B cell (primary cell): Measurements from ENCODE around the gene DIAPH1. TPM values are rescaled to one million over a fixed set of nuclear protein-coding genes. Genes with fewer than 3 reads are reported as not detected.

Experiments used
- ATAC-seq: fragments of 200-7000 bp; cut with Tn5 transposase; one replicate; pipeline ENCODE4 v1.10.0; 2021; ENCODE audit warnings: low read depth, mild to moderate bottlenecking, moderate number of reproducible peaks, moderate library complexity
- CTCF ChIA-PET: fragments of 350-600 bp; sonication (Branson Sonifier 250); formaldehyde crosslinking; loops from one replicate; lab custom pipeline; 2021; ENCODE audit warnings: antibody characterized with exemption, inconsistent platforms; lab: Charles Lee
- POLR2A ChIA-PET: fragments of 350-600 bp; sonication (Branson Sonifier 250); formaldehyde crosslinking; loops from one replicate; lab custom pipeline; 2021; ENCODE audit warnings: antibody characterized with exemption; lab: Charles Lee
- DNase-seq: peaks from one replicate; pipeline ENCODE4 v3.0.0; 2013
- H2AFZ ChIP-seq: 2 replicates; pipeline ENCODE4 v1.6.1; 2012; ENCODE audit warnings: mild to moderate bottlenecking, low read depth, low read length; ENCODE audit not compliant: insufficient read depth, poor library complexity, severe bottlenecking
- H3K27ac ChIP-seq, 2 donors: 1 replicate in 1 of 2; 2 replicates in 1 of 2; pipeline ENCODE4 v1.5.1; 2012 to 2013; ENCODE audit warnings: low read length in 2 of 2, mild to moderate bottlenecking in 2 of 2, moderate library complexity in 1 of 2
- H3K27me3 ChIP-seq, 4 experiments: fragments of 200-600 bp in 1 of 4; sonication (generic) in 1 of 4; replicated peaks in 1 of 4; 1 replicate in 2 of 4; 2 replicates in 2 of 4; pipeline versions ENCODE4 v1.6.1 to v1.7.0; 2013 to 2016; ENCODE audit warnings: low read length in 3 of 4, mild to moderate bottlenecking in 2 of 4, mixed read lengths in 1 of 4, moderate library complexity in 1 of 4; ENCODE audit not compliant: insufficient read depth in 4 of 4, control insufficient read depth in 3 of 4; ENCODE audit errors: control extremely low read depth in 1 of 4
- H3K36me3 ChIP-seq, 2 experiments: replicated peaks in 1 of 2; 1 replicate in 1 of 2; 2 replicates in 1 of 2; pipeline versions ENCODE4 v1.6.1 to v1.7.1; 2013; ENCODE audit warnings: low read length in 1 of 2; ENCODE audit not compliant: insufficient read depth in 2 of 2, control insufficient read depth in 1 of 2; ENCODE audit errors: control extremely low read depth in 1 of 2, extremely low read depth in 1 of 2
- H3K4me1 ChIP-seq, 2 donors: fragments of 200-600 bp in 1 of 2; sonication (generic) in 1 of 2; 1 replicate in 1 of 2; 2 replicates in 1 of 2; pipeline versions ENCODE4 v1.5.1 to v1.6.1; 2013 to 2017; ENCODE audit warnings: low read length in 2 of 2; ENCODE audit not compliant: control insufficient read depth in 2 of 2, insufficient read depth in 2 of 2
- H3K4me2 ChIP-seq: replicated peaks from 2 replicates; pipeline ENCODE3; 2012; ENCODE audit warnings: mild to moderate bottlenecking, low read depth, low read length; ENCODE audit not compliant: poor library complexity, severe bottlenecking
- H3K4me3 ChIP-seq, 5 experiments: fragments of 200-600 bp in 1 of 5; sonication (generic) in 1 of 5; 1 replicate in 3 of 5; 2 replicates in 2 of 5; pipeline versions ENCODE4 v1.5.1 to v1.7.0; 2011 to 2016; ENCODE audit warnings: low read length in 4 of 5, mild to moderate bottlenecking in 4 of 5, low read depth in 2 of 5, control low read depth in 1 of 5, moderate library complexity in 1 of 5; ENCODE audit not compliant: insufficient read depth in 1 of 5; ENCODE audit errors: control extremely low read depth in 1 of 5, extremely low read depth in 1 of 5
- H3K79me2 ChIP-seq: fragments of 200-600 bp; sonication (generic); one replicate; pipeline ENCODE4 v1.6.0; 2016; ENCODE audit warnings: low read length; ENCODE audit not compliant: control insufficient read depth, insufficient read depth
- H3K9ac ChIP-seq: fragments of 200-600 bp; sonication (generic); 2 replicates; pipeline ENCODE4 v1.6.1; 2017; ENCODE audit warnings: mild to moderate bottlenecking, low read length, moderate library complexity
- H3K9me3 ChIP-seq, 3 donors: one replicate each; pipeline versions ENCODE4 v1.6.1 to v1.7.1; 2013; ENCODE audit warnings: low read length in 2 of 3; ENCODE audit not compliant: control insufficient read depth in 2 of 3, insufficient read depth in 1 of 3; ENCODE audit errors: control extremely low read depth in 1 of 3
- H4K20me1 ChIP-seq: 2 replicates; pipeline ENCODE4 v1.6.0; 2012; ENCODE audit warnings: mild to moderate bottlenecking, low read length; ENCODE audit not compliant: insufficient read depth, control insufficient read depth, poor library complexity, severe bottlenecking
- H3K27ac Mint-ChIP-seq: one replicate; pipeline ENCODE4 v1.8.0; 2021; ENCODE audit warnings: mixed read lengths
- H3K27me3 Mint-ChIP-seq: one replicate; pipeline ENCODE4 v1.8.0; 2021; ENCODE audit warnings: mixed read lengths
- H3K4me1 Mint-ChIP-seq: one replicate; pipeline ENCODE4 v1.8.0; 2021; ENCODE audit warnings: mixed read lengths
- H3K4me3 Mint-ChIP-seq: one replicate; pipeline ENCODE4 v1.8.0; 2021; ENCODE audit warnings: mixed read lengths
- H3K9me3 Mint-ChIP-seq: one replicate; pipeline ENCODE4 v1.8.0; 2022; ENCODE audit warnings: mixed read lengths; ENCODE audit not compliant: insufficient read depth
- EZH2 ChIP-seq: IDR thresholded peaks from 2 replicates; pipeline ENCODE4 v1.6.1; 2012; ENCODE audit warnings: borderline replicate concordance, low read depth, mild to moderate bottlenecking, moderate library complexity, low read length; ENCODE audit not compliant: insufficient read depth, poor library complexity, severe bottlenecking
- WGBS: methylation state at CpG from one replicate; pipeline ENCODE4 v1.1.5; 2013; ENCODE audit warnings: missing lambda C conversion rate; ENCODE audit not compliant: insufficient coverage; 5-methylcytosine and 5-hydroxymethylcytosine counted together
- intact Hi-C: fragments of 100-400 bp; cut with micrococcal nuclease; formaldehyde crosslinking; loops from one replicate; pipeline ENCODE4 v1.10.0; 2022
- polyA plus RNA-seq: library from polyadenylated mRNA; depleted of rRNA; stranded (reverse); fragments of >200 nt; gene quantifications from 2 replicates; pipeline ENCODE4 v1.2.3, GENCODE V29; 2012
- total RNA-seq, 2 donors: library from RNA; stranded (reverse); fragments of 120-200 nt in 1 of 2; gene quantifications; 1 replicate in 1 of 2; 2 replicates in 1 of 2; pipeline versions ENCODE4 v1.2.3 to v1.2.4, GENCODE V29; 2013 to 2022
- TF ChIP-seq, protein P1 (sequence below): fragments of 200-600 bp; IDR thresholded peaks from one replicate; pipeline ENCODE4 v1.8.0; 2022; ENCODE audit warnings: antibody characterized with exemption, mild to moderate bottlenecking

DIAPH1 gene
- total and polyA plus RNA-seq, 2 donors (not counting 1 experiment from before 2014, with no cell fraction given), result 59.7 to 113 TPM

DNA sequence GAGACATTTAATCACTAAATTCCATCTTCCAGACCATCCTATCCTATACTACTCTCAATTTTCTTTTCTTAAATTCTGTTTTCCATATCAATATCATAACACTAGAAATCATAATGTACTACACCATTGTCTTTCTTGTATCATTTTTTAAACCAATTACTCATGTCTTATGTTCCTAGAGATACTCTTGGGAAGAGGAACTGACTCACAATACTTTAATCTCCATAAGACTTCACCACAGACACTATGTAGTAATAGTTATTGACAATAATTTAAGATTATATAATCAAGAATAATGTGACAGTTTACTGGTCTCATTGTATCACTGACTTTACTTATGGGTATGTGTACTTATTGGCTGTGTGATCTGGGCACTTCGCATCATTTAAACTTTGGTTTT lies 86.1 kb downstream of the DIAPH1 start:
- no peak overlapping the region for H3K9ac ChIP-seq
- no peak overlapping the region for H2AFZ ChIP-seq
- CTCF ChIA-PET, result interaction anchor here (1.2 to 4.8 kb wide), 2 partner anchors 8 to 26 kb away, joined by 5 to 23 read pairs; no protein-coding TSS in a partner anchor
- TF ChIP-seq, protein P1, sequence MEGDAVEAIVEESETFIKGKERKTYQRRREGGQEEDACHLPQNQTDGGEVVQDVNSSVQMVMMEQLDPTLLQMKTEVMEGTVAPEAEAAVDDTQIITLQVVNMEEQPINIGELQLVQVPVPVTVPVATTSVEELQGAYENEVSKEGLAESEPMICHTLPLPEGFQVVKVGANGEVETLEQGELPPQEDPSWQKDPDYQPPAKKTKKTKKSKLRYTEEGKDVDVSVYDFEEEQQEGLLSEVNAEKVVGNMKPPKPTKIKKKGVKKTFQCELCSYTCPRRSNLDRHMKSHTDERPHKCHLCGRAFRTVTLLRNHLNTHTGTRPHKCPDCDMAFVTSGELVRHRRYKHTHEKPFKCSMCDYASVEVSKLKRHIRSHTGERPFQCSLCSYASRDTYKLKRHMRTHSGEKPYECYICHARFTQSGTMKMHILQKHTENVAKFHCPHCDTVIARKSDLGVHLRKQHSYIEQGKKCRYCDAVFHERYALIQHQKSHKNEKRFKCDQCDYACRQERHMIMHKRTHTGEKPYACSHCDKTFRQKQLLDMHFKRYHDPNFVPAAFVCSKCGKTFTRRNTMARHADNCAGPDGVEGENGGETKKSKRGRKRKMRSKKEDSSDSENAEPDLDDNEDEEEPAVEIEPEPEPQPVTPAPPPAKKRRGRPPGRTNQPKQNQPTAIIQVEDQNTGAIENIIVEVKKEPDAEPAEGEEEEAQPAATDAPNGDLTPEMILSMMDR, result no peak
- TF ChIP-seq EZH2, result no peak
- H3K27ac ChIP-seq, result no peak overlapping the region
- intact Hi-C loops, result no loop called here
- POLR2A ChIA-PET, result no interaction called here
- no peaks in the 10 kb centered on the region for H3K27me3 Mint-ChIP-seq
- no peak overlapping the region for H3K27ac Mint-ChIP-seq
- peaks cover 5 to 9% of the 10 kb centered on the region in 2 donors for H3K4me1 ChIP-seq
- no peak overlapping the region for H3K4me3 ChIP-seq
- H3K9me3 ChIP-seq, result no peaks in the 10 kb centered on the region
- H3K4me3 Mint-ChIP-seq, result no peak overlapping the region
- H3K36me3 ChIP-seq, result peaks cover 2 to 62% of the 10 kb centered on the region in 2 experiments
- WGBS, result no CpG with 5 or more reads among the region's 1 CpG
- no peaks in the 10 kb centered on the region for H3K27me3 ChIP-seq
- no peaks in the 10 kb centered on the region for H3K4me1 Mint-ChIP-seq
- peaks cover 3% of the 10 kb centered on the region for H3K79me2 ChIP-seq
- H3K4me2 ChIP-seq, result no peak overlapping the region
- no peak for DNase-seq
- H3K9me3 Mint-ChIP-seq, result no peaks in the 10 kb centered on the region
- ATAC-seq, result no peak
- no peaks in the 10 kb centered on the region for H4K20me1 ChIP-seq

DNA sequence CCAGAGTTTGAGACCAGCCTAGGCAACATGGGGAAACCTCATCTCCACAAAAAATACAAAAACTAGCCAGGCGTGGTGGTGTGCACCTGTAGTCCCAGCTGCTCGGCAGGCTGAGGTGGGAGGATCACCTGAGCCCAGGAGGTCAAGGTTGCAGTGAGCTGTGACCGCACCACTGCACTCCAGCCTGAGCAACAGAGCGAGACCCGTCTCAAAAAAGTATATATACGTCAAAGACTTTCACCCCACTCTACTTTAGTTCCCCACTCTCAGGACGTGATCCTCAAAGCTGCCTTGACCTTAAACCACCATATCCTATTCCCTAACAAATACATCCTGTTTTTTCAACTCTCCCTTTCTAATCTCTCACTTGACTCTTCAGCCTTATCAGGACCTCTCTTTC lies 88.9 kb downstream of the DIAPH1 start:
- no peak overlapping the region for H2AFZ ChIP-seq
- no peaks in the 10 kb centered on the region for H3K9me3 ChIP-seq
- POLR2A ChIA-PET, result no interaction called here
- no peaks in the 10 kb centered on the region for H3K79me2 ChIP-seq
- H3K4me3 Mint-ChIP-seq, result no peak overlapping the region
- no peak overlapping the region for H3K27ac Mint-ChIP-seq
- H3K27me3 ChIP-seq, result no peaks in the 10 kb centered on the region
- ATAC-seq, result peak; percentile 55
- CTCF ChIA-PET, result interaction anchor here (2.0 to 11.5 kb wide), 3 partner anchors 19 to 100 kb away, joined by 7 to 176 read pairs (median 20); partner anchors contain the start of genes PCDHGA12 and PCDHGC3
- intact Hi-C loops, result no loop called here
- peak; percentile 21 for DNase-seq
- H3K4me1 ChIP-seq, result peaks cover 5 to 9% of the 10 kb centered on the region in 2 donors
- no peak overlapping the region for H3K4me2 ChIP-seq
- H4K20me1 ChIP-seq, result peaks cover 2% of the 10 kb centered on the region
- H3K27me3 Mint-ChIP-seq, result no peaks in the 10 kb centered on the region
- H3K27ac ChIP-seq, result peak overlapping the region in 1 of 2 donors; percentile 17
- H3K4me3 ChIP-seq, result no peak overlapping the region
- TF ChIP-seq, protein P1, result no peak
- TF ChIP-seq EZH2, result no peak
- 68% methylated on average over 7 of the region's 7 CpGs for WGBS
- H3K9ac ChIP-seq, result no peak overlapping the region
- H3K36me3 ChIP-seq, result peaks cover 3 to 82% of the 10 kb centered on the region in 2 experiments
- no peaks in the 10 kb centered on the region for H3K9me3 Mint-ChIP-seq
- peaks cover 2% of the 10 kb centered on the region for H3K4me1 Mint-ChIP-seq
